Smooth muscle cell (in vitro differentiated cells): ENCODE results near the gene PRPF38B. TPM values are rescaled to one million over a fixed set of nuclear protein-coding genes. Genes with fewer than 3 reads are reported as not detected.
A peak's percentile ranks its signal among the peaks of the same experiment; 100 is the strongest.
"Not testable (repeated sequence)": the region's sequence is repeated elsewhere in the genome, so short reads cannot be mapped to it uniquely, and the experiment has no call there.

Source experiments
- DNase-seq: peaks from one replicate; lab custom pipeline; 2025; ENCODE audit not compliant: unreplicated experiment; lab: John Stamatoyannopoulos, UW
- H2AFZ ChIP-seq: fragments of 200-600 bp; sonication (generic); 2 replicates; pipeline ENCODE4 v1.6.0; 2016; ENCODE audit warnings: antibody characterized with exemption, low read depth, mild to moderate bottlenecking
- H3F3A ChIP-seq: fragments of 200-600 bp; sonication (generic); 2 replicates; pipeline ENCODE4 v1.6.0; 2017; ENCODE audit warnings: antibody characterized with exemption, low read depth
- H3K27ac ChIP-seq: fragments of 200-600 bp; sonication (generic); 2 replicates; pipeline ENCODE4 v1.5.1; 2016; ENCODE audit warnings: low read depth, mild to moderate bottlenecking
- H3K27me3 ChIP-seq: fragments of 200-600 bp; sonication (generic); 2 replicates; pipeline ENCODE4 v1.6.1; 2016; ENCODE audit warnings: low read depth, mild to moderate bottlenecking
- H3K36me3 ChIP-seq: fragments of 200-600 bp; sonication (generic); 2 replicates; pipeline ENCODE4 v1.5.1; 2016; ENCODE audit warnings: low read depth
- H3K4me1 ChIP-seq: fragments of 200-600 bp; sonication (generic); 2 replicates; pipeline ENCODE4 v1.5.1; 2016; ENCODE audit warnings: low read depth
- H3K4me2 ChIP-seq: fragments of 200-600 bp; sonication (generic); 2 replicates; pipeline ENCODE4 v1.6.0; 2016; ENCODE audit warnings: mild to moderate bottlenecking
- H3K4me3 ChIP-seq: fragments of 200-600 bp; sonication (generic); 2 replicates; pipeline ENCODE4 v1.5.1; 2016; ENCODE audit warnings: mild to moderate bottlenecking
- H3K79me2 ChIP-seq: fragments of 200-600 bp; sonication (generic); 2 replicates; pipeline ENCODE4 v1.6.0; 2016; ENCODE audit warnings: low read depth, mild to moderate bottlenecking
- H3K9ac ChIP-seq: fragments of 200-600 bp; sonication (generic); 2 replicates; pipeline ENCODE4 v1.6.0; 2016; ENCODE audit warnings: low read depth
- H3K9me3 ChIP-seq: fragments of 200-600 bp; sonication (generic); replicated peaks from 2 replicates; pipeline ENCODE4 v1.5.1; 2016; ENCODE audit warnings: low read depth
- H4K20me1 ChIP-seq: fragments of 200-600 bp; sonication (generic); 2 replicates; pipeline ENCODE4 v1.6.0; 2016; ENCODE audit warnings: low read depth
- CTCF ChIP-seq: fragments of 200-600 bp; sonication (generic); IDR thresholded peaks from 2 replicates; pipeline ENCODE4 v1.5.1; 2017; ENCODE audit warnings: borderline replicate concordance, mild to moderate bottlenecking, antibody characterized with exemption; ENCODE audit not compliant: insufficient read depth, poor library complexity, severe bottlenecking
- WGBS: methylation state at CpG from one replicate; pipeline ENCODE4 v1.1.7; 2016; ENCODE audit warnings: low lambda C conversion rate; 5-methylcytosine and 5-hydroxymethylcytosine counted together
- polyA plus RNA-seq: library from polyadenylated mRNA; unstranded; fragments of >200 nt; fragmentation: Nextera tagmentation; extraction: Ambion mirVana; gene quantifications from 2 replicates; pipeline ENCODE4 v1.2.1, GENCODE V29; 2016
- total RNA-seq: library from RNA; depleted of rRNA; stranded (reverse); fragments of >200 nt; gene quantifications from 2 replicates; pipeline ENCODE4 v1.2.3, GENCODE V29; 2014

The PRPF38B gene
- total and polyA plus RNA-seq, 2 experiments from 2014 or later = 20.6 to 28.0 TPM

GRCh38 chr1:108695535-108695934, 3.4 kb downstream of the PRPF38B start:
- Histone ChIP-seq H3F3A (peaks cover 21% of the 10 kb centered on the region), H3K9me3 (no peaks in the 10 kb centered on the region), H3K4me3 (peak overlapping the region; percentile 97), H3K9ac (no peak overlapping the region), H3K4me2 (peak overlapping the region; percentile 95), H3K4me1 (peaks cover 25% of the 10 kb centered on the region), H4K20me1 (peaks cover 60% of the 10 kb centered on the region), H3K27ac (peak overlapping the region; percentile 93), H3K79me2 (peaks cover 46% of the 10 kb centered on the region), H3K36me3 (peaks cover 51% of the 10 kb centered on the region), H3K27me3 (no peaks in the 10 kb centered on the region), H2AFZ (no peak overlapping the region)
- 96% methylated on average over 5 of the region's 5 CpGs for WGBS
- TF ChIP-seq CTCF = no peak
- no peak for DNase-seq

GRCh38 chr1:108699375-108700332, 7.5 kb downstream of the PRPF38B start:
- H3K79me2 ChIP-seq = peaks cover 23% of the 10 kb centered on the region
- no peak overlapping the region for H3K9ac ChIP-seq
- TF ChIP-seq CTCF = no peak
- H3K27me3 ChIP-seq = no peaks in the 10 kb centered on the region
- no peak overlapping the region for H3K27ac ChIP-seq
- no peak overlapping the region for H2AFZ ChIP-seq
- H3K4me3 ChIP-seq = no peak overlapping the region
- H3K4me2 ChIP-seq = no peak overlapping the region
- peaks cover 7% of the 10 kb centered on the region for H3K4me1 ChIP-seq
- DNase-seq = no peak
- no peaks in the 10 kb centered on the region for H3K9me3 ChIP-seq
- peaks cover 39% of the 10 kb centered on the region for H4K20me1 ChIP-seq
- 97% methylated on average over 22 of the region's 22 CpGs for WGBS
- peaks cover 45% of the 10 kb centered on the region for H3F3A ChIP-seq
- peaks cover 52% of the 10 kb centered on the region for H3K36me3 ChIP-seq

- WGBS = 97% methylated on average over 5 of the region's 5 CpGs
- Histone ChIP-seq H3K4me2 (no peak overlapping the region), H2AFZ (no peak overlapping the region), H3F3A (peaks cover 45% of the 10 kb centered on the region), H3K27ac (no peak overlapping the region), H3K36me3 (peaks cover 40% of the 10 kb centered on the region), H3K9me3 (no peaks in the 10 kb centered on the region), H3K4me1 (no peaks in the 10 kb centered on the region), H3K27me3 (no peaks in the 10 kb centered on the region), H3K9ac (no peak overlapping the region), H3K4me3 (no peak overlapping the region), H3K79me2 (peaks cover 7% of the 10 kb centered on the region), H4K20me1 (peaks cover 22% of the 10 kb centered on the region)
- DNase-seq = no peak
- TF ChIP-seq CTCF = no peak
Measured at GRCh38 chr1:108701176-108701849, 9.2 kb downstream of the PRPF38B start.

GRCh38 chr1:108702109-108702508, 10.0 kb downstream of the PRPF38B start:
- not testable (repeated sequence) for DNase-seq, H3K9me3 ChIP-seq, H3K27me3 ChIP-seq, H3K4me1 ChIP-seq, H3K27ac ChIP-seq, H2AFZ ChIP-seq, H3K4me2 ChIP-seq, H3K79me2 ChIP-seq, H3K9ac ChIP-seq, H3K4me3 ChIP-seq
- Histone ChIP-seq H4K20me1 (peaks cover 14% of the 10 kb centered on the region), H3K36me3 (peaks cover 32% of the 10 kb centered on the region), H3F3A (peaks cover 45% of the 10 kb centered on the region)
- 96% methylated on average over 6 of the region's 6 CpGs for WGBS
